Measurements from ENCODE around the gene TDRD1.

TDRD1 gene

DNA sequence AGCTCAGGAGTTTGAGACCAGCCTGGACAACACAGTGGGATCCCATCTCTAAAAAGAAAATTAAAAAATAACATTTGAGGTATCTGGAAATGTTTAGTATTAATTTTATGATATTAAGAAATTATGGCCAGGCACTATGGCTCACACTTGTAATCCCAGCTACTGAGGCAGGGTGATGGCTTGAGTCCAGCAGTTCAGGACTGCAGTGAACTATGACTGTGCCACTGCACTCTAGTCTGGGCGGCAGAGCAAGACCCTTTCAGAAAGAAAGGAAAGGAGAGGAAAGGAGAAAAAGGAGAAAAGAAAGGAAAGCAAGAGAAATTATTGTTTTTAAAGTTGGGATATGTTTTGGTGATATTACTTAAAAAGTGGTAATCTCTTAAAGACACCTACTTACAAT is 2.6 kb upstream of the TDRD1 start:
- DNase-seq, result no peak

GRCh38 chr10:114179747-114180146 is 594 bp downstream of the TDRD1 start:
- no peak for DNase-seq

GRCh38 chr10:114180937-114181336 is 1.8 kb downstream of the TDRD1 start:
- DNase-seq, result no peak

DNA sequence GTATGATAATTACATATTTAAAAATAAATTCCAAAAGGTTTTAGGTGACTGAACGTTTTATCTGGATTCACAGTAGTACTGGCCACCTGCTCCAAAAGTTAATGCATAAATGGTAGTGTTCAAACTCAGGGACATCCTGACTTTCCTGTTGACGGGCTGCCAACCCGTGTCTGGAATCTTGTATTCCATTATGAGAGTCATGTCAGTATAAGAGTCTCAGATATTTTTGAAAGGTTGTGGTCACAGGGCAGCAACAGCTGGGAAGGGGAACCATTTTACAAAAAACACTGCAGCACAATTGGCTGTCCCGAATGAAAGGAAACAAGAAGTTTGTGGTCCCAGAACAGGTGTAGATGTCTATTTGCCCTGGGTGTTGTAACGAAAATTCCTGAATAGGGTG is 2.8 kb downstream of the TDRD1 start:
- DNase-seq, result no peak

DNA sequence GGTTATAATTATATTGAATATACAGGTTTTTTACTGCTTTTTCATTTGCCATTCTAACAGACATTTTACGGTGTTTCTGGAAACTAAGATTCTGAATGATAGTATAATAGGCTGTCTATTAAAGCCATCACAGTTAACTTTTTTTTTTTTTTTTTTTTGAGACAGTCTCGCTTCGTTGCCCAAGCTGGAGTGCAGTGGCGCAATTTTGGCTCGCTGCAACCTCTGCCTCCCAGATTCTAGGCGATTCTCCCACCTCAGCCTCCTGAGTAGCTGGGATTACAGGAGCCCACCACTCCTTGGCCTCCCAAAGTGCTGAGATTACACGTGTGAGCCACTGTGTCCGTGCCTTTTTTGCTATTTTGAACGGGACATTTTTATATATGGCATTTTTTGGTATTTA is 4.4 kb downstream of the TDRD1 start:
- DNase-seq, result no peak

DNA sequence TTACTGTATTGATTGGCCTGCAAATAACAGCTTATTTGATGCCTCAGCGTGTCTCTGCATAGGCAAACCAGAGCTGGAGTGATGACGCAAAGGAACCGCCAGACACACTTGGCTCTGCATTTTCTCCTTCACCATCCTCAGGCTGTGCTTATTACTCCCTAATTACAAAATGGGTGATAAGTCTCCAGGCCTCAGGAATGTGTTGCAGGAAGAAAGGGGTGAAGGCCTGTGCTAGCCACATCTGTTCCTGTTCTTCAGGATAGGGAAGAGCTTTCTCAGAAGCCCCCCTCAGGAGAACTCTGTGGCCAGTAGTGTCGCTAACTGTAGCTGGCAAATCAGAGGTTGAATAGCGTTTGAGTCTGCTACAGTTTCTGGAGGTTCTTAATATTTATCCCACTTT is 5.1 kb downstream of the TDRD1 start:
- no peak for DNase-seq

GRCh38 chr10:114188001-114188400 is 8.8 kb downstream of the TDRD1 start:
- no peak for DNase-seq

- DNase-seq, result no peak
Observed at GRCh38 chr10:114188900-114189299, 9.7 kb downstream of the TDRD1 start.

- no peak for DNase-seq
Observed at GRCh38 chr10:114189700-114190099, 10.5 kb downstream of the TDRD1 start.

DNA sequence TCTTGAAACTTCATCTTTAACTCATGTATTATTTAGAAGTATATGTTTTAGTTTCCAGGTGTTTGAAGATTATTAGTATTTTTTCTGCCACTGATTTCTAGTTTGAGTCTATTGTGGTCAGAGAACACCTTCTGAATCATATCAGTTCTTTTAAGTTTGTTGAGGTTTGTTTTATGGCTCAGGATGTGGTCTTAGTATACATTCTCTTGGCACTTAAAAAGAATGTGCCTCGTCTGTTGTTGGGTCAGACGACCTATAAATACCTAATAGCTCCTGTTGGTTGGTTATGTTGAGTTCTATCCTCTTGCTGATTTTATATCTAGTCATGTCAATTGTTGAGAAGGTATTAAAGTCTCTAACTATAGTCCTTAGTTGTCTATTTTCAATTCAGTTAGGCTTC is 15.9 kb downstream of the TDRD1 start:
- no peak for DNase-seq

- DNase-seq, result no peak
Observed at GRCh38 chr10:114199239-114199638, 20.1 kb downstream of the TDRD1 start.

DNA sequence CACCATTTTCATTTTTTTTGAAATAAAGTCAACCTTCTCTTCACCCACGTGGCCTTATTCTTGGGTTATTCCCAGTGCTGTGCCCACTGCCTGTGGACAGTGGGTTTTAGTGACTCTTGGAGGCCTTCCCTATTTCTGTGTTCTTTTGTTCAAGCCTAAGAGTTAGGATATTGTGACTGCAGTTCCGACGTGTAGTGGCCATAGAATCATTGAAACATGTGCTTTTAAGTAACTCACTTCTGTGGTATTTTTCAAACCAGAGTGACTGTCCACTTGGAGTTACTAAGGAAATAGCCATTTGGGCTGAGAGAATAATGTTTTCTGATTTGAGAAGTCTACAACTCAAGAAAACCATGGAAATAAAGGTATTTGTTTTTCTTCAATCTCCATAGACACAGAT is 23.7 kb downstream of the TDRD1 start:
- no peak for DNase-seq

DNA sequence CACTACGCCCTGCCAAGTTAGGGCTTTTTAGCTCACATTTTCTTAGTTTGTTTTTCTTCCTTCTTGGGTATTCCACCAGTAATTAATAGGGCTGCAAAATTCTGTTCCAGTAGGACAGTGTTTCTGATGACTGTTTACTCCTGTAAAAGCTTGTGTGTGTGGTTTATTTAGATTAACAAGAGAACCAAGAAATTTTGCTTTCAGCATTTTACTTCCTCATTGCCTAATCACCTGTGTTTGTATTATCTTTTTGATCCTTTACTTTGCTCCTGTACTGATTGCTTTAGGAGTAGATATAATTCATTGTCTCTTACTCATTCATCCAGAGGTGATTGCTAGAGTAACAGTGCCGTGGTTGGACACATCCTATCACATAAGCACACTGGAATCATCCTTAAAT is 27.7 kb downstream of the TDRD1 start:
- DNase-seq, result no peak

DNA sequence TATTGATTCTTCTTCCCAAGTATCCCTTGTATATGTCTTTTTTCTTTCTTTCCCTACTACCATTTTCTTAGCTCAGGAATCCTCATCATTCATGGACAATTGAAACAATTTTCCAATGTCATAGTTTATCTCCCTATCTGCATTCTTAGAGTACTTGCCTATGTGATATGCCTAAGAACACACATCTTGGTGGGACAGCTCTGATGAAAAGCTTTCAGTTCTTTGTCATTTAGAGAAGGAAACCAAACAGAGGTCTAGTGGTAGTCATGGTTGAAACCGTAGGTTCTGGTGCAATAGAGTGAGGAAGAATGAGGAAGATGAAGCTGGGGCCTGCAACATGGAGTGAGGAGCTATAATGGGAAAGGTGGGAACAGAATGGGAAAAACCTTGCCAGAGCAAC is 28.2 kb downstream of the TDRD1 start:
- no peak for DNase-seq

DNA sequence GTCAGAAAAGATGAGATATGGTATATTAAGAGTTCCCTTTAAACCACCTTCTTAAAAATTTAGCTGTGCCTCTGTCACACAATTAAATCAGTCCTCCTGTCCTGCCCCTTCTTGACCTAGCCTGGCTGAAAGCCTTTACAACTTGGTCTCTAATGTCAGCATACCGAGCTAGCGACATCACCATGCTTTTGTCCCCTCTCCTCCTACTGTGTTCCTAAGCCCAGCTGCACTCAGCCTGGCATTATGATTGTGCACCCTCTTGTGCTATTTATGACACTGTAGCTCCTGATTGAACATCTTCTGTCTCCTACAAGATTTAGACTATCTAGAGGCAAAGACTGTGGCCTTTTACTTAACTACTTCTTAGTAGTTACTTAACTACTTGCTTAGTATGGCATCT is 29.2 kb downstream of the TDRD1 start:
- DNase-seq, result no peak

DNA sequence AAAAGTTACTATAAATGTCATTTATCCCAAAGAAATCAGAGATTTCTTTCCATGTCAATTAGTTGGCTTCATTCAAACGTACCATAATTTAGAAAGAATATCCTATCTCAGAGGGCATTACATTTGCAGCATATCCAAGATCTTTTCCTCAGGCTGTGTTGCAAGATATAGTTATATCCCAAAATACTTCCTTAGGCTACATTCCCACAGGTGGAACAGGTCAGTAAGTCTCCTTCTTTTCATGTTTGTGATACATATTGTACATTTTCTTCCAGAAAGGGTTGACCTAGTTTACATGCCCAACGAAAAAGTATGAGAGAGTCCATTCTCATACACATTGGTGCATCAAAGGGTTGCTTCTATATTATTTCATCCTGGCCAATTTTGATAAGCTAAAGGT is 33.0 kb downstream of the TDRD1 start:
- no peak for DNase-seq

DNA sequence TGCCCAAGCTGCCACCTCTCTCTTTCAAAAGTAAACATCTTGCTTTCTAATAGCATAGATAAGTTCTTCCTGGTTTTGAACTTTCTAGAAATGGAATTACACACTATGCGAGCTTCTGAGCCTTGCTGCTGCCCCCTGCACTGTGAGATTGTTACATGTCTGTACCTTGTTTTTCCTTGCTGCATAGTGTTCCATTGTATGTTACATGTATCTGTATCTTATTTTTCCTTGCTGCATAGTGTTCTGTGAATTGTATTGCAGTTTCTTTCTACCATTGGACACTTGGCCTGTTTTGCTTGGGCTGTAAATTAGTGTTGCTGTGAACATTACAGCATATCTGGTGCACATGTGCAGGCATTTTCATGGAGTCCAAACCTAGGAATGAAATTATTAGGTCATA is 35.9 kb downstream of the TDRD1 start:
- DNase-seq, result no peak

GRCh38 chr10:114220281-114220680 is 41.1 kb downstream of the TDRD1 start:
- no peak for DNase-seq

DNA sequence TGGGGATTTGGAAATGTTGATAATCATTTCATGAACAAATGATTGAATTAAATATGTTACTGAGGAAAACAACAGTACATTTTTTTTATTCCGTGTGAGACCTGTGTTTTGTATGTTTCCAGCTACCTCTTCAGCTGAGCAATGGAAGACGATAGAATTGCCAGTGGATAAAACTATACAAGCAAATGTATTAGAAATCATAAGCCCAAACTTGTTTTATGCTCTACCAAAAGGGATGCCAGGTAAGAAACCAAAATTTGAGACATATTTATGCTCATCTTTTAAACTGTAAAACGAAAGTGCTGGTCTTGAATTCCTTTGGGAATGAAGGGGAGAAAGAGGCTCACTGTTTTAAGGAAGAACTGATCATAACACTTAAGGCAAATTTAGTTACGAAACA is 42.1 kb downstream of the TDRD1 start:
- no peak for DNase-seq

DNA sequence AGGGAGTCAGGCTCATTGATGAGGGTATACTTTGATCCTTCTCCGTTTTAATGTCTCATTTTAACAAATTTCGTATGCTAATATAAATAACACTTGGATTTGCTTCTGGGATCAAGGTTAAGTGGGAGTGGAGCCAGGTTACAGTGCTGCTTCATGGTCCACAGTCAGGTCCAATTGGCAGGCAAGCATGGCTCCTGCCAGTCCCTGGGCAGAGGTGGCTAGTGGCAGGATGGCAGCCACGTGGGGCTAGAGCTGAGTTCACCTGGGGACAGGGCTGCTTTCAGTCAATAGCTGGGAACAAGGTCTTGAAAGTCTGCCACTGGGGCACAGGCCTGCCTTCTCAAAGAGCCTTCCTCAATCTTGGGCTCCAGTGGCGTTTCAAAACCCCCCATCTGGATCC is 43.9 kb downstream of the TDRD1 start:
- DNase-seq, result no peak

GRCh38 chr10:114228156-114228555 is 49.0 kb downstream of the TDRD1 start:
- DNase-seq, result no peak

DNA sequence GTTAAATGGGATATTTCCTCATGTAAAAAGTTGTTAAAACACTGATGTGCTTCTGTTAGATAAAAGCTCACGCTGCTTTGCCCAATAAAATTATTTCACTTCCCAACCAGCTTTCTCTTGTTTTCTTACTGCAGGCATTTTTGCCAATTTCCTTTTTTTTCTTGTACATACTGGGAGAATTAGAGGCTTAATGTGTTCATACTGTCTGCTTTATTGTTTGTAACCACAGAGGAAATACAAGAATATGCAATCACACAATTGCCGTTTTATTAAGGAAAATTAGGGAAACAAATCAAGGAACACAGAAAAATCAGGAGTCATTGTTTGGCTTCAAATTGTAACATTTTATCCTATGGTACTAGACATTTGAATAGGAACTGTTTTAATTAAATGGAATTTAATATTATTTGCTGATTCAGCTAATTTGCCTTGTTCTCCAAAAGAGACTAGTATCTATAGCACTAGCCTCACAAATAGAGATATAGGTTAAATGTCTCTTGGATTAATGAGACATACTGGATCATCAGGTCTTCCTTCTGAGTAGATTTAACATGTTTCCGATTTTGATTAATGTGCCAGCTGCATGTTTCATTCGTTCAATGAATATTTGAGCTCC is 53.5 kb downstream of the TDRD1 start:
- no peak for DNase-seq

DNA sequence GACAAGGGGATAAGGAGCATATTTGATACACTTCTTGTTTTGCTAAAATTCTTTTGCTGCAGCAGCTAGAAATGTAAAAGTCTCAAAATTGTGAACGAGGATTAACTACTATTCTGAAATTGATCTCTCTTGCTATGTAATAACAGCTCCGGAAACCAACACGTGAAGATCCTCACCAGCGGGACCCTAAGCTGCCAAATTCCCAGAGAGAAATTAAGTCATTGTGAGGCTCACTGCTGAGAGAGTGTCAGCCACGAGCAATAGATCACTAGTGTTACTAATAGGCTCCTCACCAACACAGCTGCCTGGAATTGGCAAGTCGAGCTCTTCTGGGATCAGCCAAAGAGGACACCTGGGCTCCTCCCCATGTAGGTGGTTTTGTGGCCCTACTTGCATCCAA is 54.3 kb downstream of the TDRD1 start:
- no peak for DNase-seq

DNA sequence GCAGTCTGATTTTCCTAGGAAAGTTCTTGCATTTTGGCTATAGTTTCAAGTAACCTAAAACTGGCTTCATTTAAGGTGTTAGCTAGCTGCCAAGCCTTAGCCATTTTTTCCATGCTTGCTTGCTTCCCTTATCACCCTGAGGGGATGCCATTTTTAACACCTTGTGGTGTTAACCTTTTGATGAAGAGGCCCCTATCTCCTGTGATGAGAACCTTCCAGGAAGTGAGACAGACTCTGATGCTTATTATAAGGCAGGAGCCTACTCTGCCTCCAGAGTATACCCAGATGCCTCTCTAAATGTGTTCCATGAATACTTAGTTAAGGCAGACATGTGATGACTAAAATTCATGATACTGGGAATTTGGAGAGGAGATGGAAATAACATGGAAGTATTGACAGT is 55.0 kb downstream of the TDRD1 start:
- DNase-seq, result no peak

- no peak for DNase-seq
Observed at GRCh38 chr10:114239117-114239993, 60.2 kb downstream of the TDRD1 start, which contains the start of gene VWA2. Gene VWA2, plus strand, starts transcription at chr10:114239254. Its CDS starts 9,460 bp downstream, at chr10:114248714.
